ENCODE measurements around the gene ACTR3C.

Gene ACTR3C

DNA sequence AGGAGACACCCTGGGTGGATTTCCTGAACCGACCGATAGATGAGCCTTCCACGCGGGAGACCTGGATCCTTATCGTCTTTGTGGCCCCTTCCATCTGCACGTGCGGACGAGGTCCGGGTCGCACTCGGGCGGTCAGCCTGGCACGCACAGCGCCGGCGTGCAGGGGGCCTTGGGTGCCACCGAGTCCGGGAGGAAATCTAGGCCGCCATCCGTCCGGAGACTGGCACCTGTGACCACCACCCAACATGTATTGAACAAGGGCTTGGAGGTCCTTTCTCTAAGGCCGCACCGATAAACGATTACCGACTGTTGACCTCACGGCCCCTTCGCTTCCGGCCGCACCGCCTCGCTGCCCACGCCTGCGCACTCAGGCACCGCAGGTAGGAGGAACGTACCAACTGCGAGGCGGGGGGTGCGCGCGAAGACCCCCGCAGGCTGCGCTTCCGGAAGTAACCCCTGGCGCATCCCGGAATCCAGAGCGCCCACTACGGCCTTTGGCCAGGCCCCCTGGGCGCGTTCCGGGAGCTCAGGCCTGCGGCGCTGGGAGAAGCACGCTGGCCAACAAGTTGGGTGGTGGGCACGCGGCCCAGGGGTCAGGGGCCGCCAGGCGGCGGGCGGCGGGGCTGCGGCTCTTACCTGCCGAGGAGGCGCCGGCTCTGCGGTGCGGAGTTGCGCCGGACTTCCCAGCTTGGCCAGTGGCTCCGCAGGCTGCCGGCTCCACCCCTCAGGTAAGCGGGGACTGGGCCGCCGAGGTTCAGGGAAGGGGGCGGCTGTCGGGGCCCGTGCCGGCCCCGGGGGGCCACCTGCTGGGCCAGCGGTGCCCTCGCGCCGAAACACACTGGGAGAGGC is at the start of gene ACTR3C, which contains the start of gene LRRC61:
Gene ACTR3C (minus strand): TSS at position 713 of the 849 bp plus-strand sequence. CDS start 28,249 bp downstream, outside the sequence.
Gene LRRC61 (plus strand): TSS at position 523 of the 849 bp plus-strand sequence. CDS start 13,507 bp downstream, outside the sequence.
- peak; percentile 58 to 75 for DNase-seq

DNA sequence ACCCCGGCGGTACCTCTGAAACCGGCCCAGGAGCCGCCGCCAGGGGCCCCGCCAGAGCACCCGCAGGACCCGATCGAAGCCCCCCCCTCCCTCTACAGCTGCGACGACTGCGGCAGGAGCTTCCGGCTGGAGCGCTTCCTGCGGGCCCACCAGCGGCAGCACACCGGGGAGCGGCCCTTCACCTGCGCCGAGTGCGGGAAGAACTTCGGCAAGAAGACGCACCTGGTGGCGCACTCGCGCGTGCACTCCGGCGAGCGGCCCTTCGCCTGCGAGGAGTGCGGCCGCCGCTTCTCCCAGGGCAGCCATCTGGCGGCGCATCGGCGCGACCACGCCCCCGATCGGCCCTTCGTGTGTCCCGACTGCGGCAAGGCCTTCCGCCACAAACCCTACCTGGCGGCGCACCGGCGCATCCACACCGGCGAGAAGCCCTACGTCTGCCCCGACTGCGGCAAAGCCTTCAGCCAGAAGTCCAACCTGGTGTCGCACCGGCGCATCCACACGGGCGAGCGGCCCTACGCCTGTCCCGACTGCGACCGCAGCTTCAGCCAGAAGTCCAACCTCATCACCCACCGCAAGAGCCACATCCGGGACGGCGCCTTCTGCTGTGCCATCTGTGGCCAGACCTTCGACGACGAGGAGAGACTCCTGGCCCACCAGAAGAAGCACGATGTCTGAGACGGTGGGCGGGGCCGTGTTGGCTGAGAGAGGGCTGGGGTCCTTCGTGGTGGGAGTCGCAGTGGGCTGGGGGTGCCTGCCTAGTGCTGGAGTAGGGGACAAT is 49.1 kb upstream of the ACTR3C start:
- no peak for DNase-seq

DNA sequence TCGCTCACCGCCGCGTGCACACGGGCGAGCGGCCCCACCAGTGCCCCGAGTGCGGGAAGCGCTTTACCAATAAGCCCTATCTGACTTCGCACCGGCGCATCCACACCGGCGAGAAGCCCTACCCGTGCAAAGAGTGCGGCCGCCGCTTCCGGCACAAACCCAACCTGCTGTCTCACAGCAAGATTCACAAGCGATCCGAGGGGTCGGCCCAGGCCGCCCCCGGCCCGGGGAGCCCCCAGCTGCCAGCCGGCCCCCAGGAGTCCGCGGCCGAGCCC is 48.6 kb upstream of the ACTR3C start:
- no peak for DNase-seq

DNA sequence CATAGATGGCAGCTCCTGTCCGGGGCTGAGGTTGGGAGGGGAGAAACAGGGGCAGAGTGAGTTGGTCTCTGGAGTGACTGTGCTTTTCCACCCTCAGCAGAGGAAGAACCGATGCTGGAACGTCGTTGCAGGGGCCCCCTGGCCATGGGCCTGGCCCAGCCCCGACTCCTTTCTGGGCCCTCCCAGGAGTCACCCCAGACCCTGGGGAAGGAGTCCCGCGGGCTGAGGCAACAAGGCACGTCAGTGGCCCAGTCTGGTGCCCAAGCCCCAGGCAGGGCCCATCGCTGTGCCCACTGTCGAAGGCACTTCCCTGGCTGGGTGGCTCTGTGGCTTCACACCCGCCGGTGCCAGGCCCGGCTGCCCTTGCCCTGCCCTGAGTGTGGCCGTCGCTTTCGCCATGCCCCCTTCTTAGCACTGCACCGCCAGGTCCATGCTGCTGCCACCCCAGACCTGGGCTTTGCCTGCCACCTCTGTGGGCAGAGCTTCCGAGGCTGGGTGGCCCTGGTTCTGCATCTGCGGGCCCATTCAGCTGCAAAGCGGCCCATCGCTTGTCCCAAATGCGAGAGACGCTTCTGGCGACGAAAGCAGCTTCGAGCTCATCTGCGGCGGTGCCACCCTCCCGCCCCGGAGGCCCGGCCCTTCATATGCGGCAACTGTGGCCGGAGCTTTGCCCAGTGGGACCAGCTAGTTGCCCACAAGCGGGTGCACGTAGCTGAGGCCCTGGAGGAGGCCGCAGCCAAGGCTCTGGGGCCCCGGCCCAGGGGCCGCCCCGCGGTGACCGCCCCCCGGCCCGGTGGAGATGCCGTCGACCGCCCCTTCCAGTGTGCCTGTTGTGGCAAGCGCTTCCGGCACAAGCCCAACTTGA is 48.0 kb upstream of the ACTR3C start:
- DNase-seq, result no peak

DNA sequence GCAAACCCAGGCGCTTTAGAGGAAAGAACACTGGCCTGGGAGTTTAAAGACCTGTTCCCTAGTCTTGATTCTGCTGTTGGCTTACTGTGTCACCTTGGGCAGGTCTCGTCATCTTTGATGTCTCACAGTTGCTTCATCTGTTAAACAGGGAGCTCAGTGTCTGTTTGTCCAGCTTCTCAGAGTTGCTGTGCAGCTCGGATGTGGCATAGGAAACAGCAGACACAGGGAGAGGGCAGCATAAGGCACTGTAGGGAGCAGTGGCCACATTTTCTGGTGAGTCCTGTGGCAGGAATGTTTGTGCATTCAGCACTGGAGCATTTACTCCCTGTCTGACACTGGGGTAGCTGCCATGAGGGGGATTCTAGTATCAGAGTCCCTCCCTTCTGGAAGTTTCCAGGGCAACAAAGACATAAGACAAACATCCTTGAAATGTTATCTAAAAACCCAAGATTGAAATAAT is 47.3 kb upstream of the ACTR3C start:
- DNase-seq, result no peak

DNA sequence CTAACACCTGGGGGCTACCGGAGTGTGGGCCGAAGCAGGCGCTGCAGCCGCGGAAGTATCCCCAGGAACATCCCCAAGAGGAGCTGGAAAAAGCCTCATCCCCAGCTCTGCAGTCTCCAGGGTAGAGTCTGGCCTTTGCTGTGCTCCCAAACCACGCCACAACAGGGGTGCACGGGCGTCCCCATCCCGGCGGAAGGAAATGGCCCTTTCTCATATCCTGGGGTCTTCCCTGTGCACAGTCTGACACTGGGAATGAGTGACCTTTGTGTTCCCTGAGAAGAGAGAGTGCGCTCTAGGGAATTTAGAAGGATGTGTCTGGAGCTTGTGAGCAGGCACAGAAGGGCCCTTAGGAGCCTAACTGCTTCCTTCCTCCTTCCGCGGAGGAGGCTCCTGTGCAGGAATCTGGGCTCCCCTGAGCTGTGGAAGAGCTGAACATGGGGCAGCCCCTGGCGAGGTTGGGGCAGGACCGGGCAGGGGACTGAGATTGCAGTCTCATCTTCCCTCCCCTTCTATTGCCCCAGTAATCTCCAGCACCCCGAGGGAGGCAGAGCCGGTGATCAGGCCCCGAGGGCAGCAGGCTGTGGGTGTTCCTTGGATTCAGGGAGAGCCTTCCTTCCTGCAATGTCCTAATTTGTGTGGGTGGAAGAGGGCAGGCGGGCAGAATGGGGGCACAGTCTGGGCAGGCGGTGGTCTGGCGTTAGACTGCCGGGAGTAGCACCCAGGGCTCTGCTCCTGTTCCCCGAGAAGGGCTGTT is 46.6 kb upstream of the ACTR3C start:
- DNase-seq, result no peak

DNA sequence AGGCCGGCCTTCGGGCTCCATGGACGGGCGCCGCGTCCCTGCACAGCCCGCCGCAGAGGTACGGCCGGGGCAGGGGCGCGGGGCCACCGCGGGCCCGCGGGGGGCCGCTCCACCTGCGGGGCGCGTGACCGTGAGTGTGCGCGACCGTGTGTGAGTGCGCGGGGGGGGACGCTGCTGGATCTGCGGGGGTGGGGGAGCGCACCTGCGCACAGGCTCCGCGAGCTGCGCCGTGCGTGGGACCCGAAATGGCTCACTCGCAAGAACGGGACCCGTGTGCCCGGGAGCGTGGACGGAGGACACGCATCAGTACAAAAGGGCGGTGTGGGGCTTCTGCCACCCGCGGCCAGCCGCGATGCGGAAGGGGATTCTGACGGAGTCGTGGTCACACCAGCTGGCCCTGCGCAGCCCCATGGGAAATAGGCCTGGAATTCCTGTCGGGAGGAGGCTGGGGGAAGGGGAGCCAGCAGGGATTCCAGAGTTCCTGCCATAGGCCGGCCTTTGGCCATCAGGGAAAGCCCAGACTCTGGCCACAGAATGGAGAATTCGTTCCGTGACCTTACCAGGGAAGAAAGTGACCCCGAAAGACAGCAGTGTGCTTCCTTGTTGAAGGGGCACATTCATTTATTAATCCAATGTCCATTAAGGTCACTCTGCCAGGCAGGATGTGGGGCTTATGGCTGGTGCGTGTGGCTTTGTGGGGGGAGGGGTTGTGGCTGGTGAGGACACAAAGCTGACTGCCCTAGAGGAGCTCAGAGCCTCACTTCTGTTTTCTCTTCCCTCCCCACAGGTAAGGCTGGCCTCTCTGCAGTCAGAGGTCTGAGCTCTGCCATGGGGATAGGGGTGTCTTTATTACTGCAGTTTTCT is 45.8 kb upstream of the ACTR3C start:
- DNase-seq, result peak in 1 of 2 experiments; percentile 30

DNA sequence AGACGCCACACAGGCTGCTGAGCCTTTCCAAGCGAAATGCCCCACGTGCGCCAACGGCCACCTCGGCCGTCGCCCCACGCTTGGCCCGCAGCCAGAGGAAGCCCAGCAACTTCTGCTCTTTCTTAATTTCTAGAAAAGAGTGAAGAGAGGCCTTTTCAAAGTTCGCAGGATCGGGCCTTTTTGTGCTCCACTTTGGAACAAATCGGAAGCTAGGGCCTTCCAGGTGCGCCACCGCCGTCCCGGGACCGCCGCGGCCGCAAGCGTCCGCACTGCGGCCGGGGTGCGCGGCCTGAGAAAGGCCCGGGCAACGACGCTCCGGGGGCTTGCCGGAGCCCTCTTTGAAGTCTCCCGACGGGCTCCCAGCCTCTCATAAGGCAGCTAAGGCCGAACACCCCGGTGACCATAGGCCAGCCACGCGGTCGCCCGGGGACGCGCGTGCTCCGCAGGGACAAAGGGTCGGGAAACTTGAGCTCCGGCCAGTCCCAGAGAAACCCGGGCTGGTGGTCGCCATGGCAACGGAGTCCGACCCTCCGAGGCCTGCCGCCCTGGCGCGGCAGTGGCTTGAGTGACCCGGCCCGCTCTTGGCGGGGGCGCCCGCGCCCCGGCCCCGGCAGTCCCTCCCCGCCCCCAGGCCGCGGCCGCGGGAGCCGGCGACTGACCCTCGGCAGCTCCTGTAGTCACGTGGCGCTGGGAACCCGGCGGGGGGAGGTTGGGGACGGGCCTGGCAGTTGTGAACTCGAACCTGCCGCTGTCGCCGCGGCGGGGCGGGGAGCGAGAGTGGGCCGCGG is 44.9 kb upstream of the ACTR3C start, which contains the start of gene REPIN1:
Gene REPIN1 (plus strand): TSS at position 727 of the 788 bp plus-strand sequence. CDS start 890 bp downstream, outside the sequence.
- peak; percentile 87 for DNase-seq

DNA sequence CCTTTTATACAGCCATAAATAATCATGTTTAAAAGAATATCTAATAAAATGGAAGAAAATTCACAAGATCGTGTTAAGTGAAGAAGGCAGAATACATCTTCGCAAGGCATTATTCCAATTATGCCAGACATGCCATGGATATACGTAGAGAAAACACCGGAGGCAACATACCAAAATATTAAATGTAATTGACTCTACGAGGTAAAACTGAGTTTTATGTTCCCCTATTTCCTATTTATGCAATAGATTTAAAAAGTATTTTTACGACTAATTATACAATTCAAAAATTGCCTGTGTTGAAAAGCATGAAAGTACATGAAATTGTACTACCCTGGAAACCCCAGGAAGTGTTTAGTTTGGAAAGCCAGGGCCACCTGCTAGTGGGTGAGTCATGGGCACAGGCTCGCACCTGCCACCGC is 44.3 kb upstream of the ACTR3C start:
- DNase-seq, result peak; percentile 82 to 93

DNA sequence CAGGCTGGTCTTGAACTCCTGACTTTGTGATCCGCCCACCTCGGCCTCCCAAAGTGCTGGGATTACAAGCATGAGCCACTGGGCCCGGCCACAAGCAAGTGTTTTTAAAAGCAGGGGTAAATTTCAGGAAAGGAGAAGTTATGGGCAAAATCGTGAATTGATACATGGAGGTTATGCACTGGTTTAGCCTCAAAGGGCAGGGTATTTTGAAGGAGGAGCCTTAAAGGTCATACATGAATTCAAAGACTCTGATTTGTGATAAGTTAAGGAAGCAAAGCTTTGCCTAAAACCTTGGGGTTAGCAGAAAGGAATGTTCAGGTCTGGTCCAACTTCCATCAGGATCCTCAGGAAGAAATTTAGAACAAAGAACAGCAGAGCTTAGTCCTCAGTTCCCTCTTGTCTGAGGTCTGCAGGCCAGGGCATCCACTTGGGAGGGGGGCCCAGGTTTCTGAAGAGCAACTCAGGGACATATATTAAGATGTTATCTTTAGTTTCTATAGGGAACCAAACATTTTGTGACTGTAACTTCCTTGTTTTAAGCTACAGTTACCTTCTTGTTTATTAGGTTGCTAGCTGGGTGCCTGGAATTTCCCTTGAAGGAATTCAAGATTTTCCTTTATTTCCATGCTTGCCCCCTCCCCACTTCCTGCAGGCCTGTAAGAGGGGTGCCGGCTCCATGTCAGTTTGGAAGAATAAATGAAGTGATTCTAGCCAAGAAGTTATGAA is 42.5 kb upstream of the ACTR3C start:
- no peak for DNase-seq

DNA sequence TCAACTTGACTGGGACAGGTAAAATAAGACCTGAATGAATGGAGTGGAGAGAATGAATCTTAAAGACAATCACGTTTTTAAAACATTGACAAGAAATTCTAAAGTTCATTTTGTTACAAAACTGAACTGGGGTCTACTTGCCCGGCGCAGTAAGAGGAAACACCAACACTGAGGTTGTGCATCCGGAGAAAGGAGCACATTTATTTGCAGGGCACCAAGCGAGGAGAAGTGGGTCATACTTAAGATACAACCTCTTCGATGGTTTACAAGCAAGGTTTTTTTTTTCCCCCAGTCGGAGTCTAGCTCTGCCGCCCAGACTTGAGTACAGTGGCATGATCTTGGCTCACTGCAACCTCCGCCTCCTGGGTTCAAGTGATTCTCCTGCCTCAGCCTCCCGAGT is 41.8 kb upstream of the ACTR3C start:
- no peak for DNase-seq

DNA sequence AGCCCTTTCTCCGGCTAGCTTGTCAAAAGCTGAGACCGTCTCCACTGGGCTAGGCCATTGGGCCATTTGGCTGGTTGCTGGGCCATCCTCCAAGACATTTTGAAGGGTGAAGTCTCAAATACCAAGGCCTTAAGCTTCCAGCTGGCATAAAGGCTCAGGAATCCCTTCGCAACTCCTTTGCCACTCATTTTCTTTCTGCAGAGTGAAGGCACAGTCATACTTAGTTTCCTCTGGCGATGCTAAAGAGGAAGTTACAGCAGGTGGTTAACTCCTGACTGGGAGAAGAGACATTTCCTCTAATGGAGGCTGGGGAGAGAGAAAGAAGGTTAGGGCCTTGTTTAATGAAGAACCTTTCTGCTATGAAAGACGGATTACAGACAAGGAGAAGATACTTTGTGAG is 40.5 kb upstream of the ACTR3C start:
- no peak for DNase-seq

DNA sequence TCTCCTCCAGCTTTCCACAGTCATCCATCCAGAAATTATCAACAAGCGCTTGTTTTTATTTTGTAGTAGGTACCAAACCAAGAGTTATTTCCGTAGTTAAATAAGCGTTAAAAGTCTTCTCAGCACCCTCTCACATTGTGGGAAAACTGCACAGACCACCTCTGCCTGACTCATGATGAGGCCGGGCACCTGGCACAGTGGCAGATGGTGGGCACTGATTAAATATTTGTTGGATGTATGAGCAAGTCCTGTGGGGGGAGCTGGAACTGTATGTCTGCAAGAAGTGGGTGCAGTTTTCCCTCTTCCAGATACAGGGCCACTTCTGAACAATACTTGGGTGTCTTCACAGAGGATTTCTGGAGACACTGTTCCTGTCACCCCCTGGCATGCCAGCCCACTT is 40.0 kb upstream of the ACTR3C start:
- peak; percentile 54 to 71 for DNase-seq

DNA sequence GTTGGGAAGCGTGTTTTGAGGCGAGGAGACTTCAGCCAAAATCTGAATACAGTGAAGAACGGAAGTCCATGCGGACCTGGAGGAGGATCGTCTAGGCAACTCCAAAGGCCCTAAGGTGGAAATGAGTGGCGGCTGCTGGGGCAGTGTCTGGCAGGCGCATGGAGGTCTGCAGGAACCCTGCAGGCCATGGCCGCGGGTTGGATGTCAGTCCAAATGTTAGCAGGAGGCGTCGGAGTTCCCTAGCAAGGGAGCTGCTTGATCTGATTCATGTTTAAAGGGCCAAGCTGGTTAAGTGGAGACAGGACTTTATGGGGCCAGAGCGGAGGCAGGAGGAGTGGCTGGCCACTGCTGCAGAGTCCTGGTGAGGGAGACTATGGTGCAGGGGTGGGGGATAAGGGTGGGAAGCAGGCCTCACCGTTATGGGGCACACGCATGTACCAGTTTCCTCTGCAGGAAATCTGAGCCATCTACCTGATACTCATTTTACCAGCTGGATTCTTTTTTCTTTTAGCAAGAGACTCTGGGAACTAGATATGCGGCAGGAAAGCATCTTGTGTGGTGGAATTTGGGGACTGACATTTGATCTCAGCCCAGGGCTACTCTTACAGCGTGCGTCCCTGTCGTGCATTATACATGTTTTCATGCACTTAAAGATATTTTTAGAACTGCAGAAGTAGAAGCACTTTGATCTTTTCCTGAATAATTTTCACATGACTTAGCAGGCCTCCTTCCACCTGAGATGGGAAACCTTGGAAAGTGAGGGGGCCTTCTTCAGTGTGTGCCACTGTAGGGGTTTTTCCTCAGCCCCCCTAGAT is 38.7 kb upstream of the ACTR3C start:
- no peak for DNase-seq

DNA sequence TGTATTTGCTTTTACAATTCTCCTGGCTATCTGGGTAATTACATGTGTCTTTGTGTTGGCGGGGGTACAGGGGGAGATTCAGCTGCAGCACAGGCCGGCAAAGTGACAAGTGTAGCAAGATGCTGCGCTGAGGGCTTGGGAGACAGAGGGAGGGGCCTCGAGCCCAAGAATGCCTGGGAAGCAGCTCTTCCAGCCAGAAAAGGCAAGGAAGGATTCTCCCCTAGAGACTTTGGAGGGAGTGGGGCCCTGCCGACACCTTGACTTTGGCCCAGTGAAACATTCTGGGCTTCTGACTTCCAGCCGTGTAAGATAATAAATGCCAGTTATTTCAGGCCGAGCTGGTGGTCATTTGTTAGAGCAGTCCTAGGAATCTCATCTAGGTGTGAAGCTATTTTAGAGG is 38.1 kb upstream of the ACTR3C start:
- DNase-seq, result no peak

DNA sequence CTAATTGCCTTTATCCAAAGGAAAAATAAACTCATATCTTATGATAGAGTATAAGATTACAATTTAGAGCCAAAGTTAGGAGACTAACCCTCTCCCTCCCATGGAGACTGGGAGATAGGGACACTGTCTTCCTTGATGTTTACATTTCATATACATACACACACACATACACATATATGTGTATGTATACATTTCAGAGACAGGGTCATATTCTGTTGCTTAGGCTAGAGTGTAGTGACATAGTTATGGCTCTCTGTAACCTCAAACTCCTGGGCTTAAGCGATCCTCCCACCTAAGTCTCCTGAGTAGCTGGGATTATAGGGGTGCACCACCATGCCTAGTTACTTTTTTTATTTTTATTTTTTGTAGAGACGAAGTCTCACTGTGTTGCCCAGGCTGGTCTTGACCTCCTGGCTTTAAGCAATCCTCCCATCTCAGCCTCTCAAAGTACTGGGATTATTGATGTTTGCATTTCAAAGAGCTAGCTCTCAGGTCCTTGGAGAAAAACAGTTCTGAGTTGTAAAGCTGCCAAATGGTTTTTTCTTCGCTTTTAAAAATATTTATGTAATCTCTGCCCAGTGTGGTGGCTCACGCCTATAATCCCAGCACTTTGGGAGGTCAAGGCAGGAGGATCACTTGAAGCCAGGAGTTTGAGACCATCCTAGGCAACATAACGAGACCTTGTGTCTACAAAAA is 37.2 kb upstream of the ACTR3C start:
- no peak for DNase-seq

DNA sequence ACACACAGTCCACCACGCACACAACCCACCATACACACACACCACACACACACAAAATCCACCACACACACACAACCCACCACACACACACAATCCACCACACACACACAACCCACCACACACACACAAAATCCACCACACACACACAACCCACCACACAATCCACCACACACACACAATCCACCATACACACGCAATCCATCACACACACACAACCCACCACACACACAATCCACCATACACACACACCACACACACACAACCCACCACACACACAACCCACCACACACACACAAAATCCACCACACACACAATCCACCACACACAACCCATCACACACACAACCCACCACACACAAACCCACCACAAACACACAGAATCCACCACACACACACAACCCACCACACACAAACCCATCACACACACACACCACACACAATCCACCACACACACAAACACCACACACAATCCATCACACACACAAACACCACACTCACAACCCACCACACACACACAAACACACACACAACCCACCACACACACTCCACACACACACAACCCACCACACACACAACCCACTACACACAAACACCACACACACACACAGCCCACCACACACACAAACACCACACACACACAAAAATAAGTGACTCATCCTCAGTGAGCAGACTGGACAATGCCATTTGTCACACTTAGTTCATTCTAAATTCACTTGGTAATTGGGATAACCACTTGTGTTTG is 36.4 kb upstream of the ACTR3C start:
- no peak for DNase-seq
